ENCODE data around the gene NANS. TPM values are rescaled to one million over a fixed set of nuclear protein-coding genes. Genes with fewer than 3 reads are reported as not detected.
A peak's percentile ranks its signal among the peaks of the same experiment; 100 is the strongest.

Gene NANS
- total and polyA plus RNA-seq, 10 of the 15 experiments (the other 5 are each of a cell fraction or from before 2014, with no cell fraction given) = 21.0 to 126 (median 52.3) TPM

DNA sequence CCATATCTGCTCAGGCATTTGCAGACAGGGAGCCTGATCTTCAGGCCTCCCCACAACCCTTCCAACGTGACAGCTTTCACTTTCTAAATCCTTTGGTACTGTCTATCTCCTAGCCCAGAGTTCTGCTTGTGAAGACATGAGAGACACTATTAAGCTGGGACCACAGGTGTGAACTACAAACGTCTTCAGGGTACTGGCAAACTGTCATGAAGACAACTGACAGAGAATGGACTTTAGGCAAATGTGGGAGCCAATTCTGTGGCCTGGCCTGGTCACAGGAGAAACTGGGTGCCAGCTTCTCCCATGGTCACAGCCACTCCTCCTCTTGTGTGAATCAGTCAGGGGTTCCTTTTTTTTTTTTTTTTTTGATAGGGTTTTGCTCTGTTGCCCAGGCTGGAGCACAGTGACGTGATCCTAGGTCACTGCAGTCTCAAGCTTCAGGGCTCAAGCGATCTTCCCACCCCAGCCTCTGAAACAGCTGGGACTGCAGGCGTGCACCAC lies 52.0 kb downstream of the NANS start (continued):
- TF ChIP-seq SREBF1 (IDR thresholded peaks at IDR 0.05; ENCODE audit: low read length) = no peak
- TF ChIP-seq CEBPB (IDR thresholded peaks at IDR 0.05; ENCODE audit: borderline replicate concordance in 1 of 2, low read depth in 2 of 2, low read length in 2 of 2) = no peak
- peak; percentile 56; the same call in 1 of the 2 replicates for TF ChIP-seq MTA2 (IDR thresholded peaks at IDR 0.05; ENCODE audit: low read depth)
- TF ChIP-seq IRF4 (IDR thresholded peaks at IDR 0.05; ENCODE audit: low read depth, low read length) = 0 out of 2 replicates have a peak, but pooled peaks have one; percentile 1
- TF ChIP-seq, protein P1, sequence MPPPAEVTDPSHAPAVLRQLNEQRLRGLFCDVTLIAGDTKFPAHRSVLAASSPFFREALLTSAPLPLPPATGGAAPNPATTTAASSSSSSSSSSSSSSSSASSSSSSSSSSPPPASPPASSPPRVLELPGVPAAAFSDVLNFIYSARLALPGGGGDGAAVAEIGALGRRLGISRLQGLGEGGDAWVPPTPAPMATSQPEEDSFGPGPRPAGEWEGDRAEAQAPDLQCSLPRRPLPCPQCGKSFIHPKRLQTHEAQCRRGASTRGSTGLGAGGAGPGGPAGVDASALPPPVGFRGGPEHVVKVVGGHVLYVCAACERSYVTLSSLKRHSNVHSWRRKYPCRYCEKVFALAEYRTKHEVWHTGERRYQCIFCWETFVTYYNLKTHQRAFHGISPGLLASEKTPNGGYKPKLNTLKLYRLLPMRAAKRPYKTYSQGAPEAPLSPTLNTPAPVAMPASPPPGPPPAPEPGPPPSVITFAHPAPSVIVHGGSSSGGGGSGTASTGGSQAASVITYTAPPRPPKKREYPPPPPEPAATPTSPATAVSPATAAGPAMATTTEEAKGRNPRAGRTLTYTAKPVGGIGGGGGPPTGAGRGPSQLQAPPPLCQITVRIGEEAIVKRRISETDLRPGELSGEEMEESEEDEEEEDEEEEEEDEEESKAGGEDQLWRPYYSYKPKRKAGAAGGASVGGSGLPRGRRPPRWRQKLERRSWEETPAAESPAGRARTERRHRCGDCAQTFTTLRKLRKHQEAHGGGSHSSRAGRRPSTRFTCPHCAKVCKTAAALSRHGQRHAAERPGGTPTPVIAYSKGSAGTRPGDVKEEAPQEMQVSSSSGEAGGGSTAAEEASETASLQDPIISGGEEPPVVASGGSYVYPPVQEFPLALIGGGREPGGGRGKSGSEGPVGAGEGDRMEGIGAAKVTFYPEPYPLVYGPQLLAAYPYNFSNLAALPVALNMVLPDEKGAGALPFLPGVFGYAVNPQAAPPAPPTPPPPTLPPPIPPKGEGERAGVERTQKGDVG (CRISPR knock-in tag; IDR thresholded peaks at IDR 0.05) = no peak
- no peak; the same call in 1 of the 2 replicates for TF ChIP-seq CHD2 (IDR thresholded peaks at IDR 0.05; ENCODE audit: borderline replicate concordance, low read depth, low read length)
- no peak for TF ChIP-seq MYB (IDR thresholded peaks at IDR 0.05; ENCODE audit: borderline replicate concordance, low read depth, low read length)
- no peak for TF ChIP-seq MXI1 (IDR thresholded peaks at IDR 0.05; ENCODE audit: low read depth, low read length)
- TF ChIP-seq, protein P2, sequence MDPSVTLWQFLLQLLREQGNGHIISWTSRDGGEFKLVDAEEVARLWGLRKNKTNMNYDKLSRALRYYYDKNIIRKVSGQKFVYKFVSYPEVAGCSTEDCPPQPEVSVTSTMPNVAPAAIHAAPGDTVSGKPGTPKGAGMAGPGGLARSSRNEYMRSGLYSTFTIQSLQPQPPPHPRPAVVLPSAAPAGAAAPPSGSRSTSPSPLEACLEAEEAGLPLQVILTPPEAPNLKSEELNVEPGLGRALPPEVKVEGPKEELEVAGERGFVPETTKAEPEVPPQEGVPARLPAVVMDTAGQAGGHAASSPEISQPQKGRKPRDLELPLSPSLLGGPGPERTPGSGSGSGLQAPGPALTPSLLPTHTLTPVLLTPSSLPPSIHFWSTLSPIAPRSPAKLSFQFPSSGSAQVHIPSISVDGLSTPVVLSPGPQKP (IDR thresholded peaks at IDR 0.05; ENCODE audit: low read depth, low read length) = no peak
- TF ChIP-seq, protein P3, sequence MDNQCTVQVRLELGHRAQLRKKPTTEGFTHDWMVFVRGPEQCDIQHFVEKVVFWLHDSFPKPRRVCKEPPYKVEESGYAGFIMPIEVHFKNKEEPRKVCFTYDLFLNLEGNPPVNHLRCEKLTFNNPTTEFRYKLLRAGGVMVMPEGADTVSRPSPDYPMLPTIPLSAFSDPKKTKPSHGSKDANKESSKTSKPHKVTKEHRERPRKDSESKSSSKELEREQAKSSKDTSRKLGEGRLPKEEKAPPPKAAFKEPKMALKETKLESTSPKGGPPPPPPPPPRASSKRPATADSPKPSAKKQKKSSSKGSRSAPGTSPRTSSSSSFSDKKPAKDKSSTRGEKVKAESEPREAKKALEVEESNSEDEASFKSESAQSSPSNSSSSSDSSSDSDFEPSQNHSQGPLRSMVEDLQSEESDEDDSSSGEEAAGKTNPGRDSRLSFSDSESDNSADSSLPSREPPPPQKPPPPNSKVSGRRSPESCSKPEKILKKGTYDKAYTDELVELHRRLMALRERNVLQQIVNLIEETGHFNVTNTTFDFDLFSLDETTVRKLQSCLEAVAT (IDR thresholded peaks at IDR 0.05) = peak; percentile 71; the same call in 1 of the 2 replicates
- TF ChIP-seq, protein P4, sequence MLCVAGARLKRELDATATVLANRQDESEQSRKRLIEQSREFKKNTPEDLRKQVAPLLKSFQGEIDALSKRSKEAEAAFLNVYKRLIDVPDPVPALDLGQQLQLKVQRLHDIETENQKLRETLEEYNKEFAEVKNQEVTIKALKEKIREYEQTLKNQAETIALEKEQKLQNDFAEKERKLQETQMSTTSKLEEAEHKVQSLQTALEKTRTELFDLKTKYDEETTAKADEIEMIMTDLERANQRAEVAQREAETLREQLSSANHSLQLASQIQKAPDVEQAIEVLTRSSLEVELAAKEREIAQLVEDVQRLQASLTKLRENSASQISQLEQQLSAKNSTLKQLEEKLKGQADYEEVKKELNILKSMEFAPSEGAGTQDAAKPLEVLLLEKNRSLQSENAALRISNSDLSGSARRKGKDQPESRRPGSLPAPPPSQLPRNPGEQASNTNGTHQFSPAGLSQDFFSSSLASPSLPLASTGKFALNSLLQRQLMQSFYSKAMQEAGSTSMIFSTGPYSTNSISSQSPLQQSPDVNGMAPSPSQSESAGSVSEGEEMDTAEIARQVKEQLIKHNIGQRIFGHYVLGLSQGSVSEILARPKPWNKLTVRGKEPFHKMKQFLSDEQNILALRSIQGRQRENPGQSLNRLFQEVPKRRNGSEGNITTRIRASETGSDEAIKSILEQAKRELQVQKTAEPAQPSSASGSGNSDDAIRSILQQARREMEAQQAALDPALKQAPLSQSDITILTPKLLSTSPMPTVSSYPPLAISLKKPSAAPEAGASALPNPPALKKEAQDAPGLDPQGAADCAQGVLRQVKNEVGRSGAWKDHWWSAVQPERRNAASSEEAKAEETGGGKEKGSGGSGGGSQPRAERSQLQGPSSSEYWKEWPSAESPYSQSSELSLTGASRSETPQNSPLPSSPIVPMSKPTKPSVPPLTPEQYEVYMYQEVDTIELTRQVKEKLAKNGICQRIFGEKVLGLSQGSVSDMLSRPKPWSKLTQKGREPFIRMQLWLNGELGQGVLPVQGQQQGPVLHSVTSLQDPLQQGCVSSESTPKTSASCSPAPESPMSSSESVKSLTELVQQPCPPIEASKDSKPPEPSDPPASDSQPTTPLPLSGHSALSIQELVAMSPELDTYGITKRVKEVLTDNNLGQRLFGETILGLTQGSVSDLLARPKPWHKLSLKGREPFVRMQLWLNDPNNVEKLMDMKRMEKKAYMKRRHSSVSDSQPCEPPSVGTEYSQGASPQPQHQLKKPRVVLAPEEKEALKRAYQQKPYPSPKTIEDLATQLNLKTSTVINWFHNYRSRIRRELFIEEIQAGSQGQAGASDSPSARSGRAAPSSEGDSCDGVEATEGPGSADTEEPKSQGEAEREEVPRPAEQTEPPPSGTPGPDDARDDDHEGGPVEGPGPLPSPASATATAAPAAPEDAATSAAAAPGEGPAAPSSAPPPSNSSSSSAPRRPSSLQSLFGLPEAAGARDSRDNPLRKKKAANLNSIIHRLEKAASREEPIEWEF (IDR thresholded peaks at IDR 0.05; ENCODE audit: insufficient replicate concordance, low read depth, low read length) = no peak
- no peak for TF ChIP-seq CBX3 (IDR thresholded peaks at IDR 0.05; ENCODE audit: borderline replicate concordance, low read depth)
- TF ChIP-seq, protein P5, sequence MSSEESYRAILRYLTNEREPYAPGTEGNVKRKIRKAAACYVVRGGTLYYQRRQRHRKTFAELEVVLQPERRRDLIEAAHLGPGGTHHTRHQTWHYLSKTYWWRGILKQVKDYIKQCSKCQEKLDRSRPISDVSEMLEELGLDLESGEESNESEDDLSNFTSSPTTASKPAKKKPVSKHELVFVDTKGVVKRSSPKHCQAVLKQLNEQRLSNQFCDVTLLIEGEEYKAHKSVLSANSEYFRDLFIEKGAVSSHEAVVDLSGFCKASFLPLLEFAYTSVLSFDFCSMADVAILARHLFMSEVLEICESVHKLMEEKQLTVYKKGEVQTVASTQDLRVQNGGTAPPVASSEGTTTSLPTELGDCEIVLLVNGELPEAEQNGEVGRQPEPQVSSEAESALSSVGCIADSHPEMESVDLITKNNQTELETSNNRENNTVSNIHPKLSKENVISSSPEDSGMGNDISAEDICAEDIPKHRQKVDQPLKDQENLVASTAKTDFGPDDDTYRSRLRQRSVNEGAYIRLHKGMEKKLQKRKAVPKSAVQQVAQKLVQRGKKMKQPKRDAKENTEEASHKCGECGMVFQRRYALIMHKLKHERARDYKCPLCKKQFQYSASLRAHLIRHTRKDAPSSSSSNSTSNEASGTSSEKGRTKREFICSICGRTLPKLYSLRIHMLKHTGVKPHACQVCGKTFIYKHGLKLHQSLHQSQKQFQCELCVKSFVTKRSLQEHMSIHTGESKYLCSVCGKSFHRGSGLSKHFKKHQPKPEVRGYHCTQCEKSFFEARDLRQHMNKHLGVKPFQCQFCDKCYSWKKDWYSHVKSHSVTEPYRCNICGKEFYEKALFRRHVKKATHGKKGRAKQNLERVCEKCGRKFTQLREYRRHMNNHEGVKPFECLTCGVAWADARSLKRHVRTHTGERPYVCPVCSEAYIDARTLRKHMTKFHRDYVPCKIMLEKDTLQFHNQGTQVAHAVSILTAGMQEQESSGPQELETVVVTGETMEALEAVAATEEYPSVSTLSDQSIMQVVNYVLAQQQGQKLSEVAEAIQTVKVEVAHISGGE (CRISPR knock-in tag; IDR thresholded peaks at IDR 0.05) = no peak
- no peak for TF ChIP-seq SIX5 (IDR thresholded peaks at IDR 0.05; ENCODE audit: low read depth, low read length, severe bottlenecking)

All from GM12878 (cell line).